Measurements from ENCODE around the gene SNX1.
A peak's percentile ranks its signal among the peaks of the same experiment; 100 is the strongest.
"Not testable (repeated sequence)": the region's sequence is repeated elsewhere in the genome, so short reads cannot be mapped to it uniquely, and the experiment has no call there.

The SNX1 gene, protein sequence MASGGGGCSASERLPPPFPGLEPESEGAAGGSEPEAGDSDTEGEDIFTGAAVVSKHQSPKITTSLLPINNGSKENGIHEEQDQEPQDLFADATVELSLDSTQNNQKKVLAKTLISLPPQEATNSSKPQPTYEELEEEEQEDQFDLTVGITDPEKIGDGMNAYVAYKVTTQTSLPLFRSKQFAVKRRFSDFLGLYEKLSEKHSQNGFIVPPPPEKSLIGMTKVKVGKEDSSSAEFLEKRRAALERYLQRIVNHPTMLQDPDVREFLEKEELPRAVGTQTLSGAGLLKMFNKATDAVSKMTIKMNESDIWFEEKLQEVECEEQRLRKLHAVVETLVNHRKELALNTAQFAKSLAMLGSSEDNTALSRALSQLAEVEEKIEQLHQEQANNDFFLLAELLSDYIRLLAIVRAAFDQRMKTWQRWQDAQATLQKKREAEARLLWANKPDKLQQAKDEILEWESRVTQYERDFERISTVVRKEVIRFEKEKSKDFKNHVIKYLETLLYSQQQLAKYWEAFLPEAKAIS

DNA sequence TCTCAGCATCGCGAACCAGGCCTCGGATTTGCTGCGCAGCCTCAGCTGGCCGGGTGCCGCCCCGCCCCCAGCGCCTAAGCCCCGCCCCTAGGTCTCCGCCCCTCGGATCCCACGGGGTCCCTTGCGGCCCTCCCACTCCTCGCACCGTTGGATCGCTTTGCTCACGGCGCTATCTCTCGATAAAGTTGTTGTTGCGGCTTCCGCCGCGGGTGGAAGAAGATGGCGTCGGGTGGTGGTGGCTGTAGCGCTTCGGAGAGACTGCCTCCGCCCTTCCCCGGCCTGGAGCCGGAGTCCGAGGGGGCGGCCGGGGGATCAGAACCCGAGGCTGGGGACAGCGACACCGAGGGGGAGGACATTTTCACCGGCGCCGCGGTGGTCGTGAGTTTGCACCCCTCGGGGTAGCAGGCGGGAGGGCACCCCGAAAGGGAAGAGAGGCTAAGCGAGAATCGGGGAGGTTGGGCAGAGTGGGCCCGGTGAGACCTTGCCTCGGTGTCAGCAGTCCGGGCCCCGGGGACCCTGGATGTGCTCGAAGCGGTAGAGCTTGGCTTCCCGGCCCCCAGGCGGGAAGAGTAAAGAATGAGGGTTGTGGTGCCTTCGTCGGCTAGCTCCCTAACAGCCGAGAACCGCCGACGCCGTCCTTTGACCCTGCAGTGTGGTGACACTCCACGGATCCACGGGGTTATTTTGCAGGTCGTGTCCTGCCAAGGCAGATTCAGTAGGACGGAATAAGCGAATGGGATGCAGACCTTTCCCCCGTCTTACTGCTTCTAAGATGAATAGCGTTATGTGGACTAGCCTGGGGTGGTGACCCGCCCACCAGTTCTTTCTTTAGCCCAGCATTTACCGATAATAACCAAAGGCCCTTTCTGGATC lies at the start of gene SNX1:
Gene SNX1, plus strand, starts transcription at position 188 of the 873 bp plus-strand sequence. Its CDS starts 32 bp downstream, at position 220.
- DNase-seq (ENCODE audit: low read depth) = peak; percentile 98

DNA sequence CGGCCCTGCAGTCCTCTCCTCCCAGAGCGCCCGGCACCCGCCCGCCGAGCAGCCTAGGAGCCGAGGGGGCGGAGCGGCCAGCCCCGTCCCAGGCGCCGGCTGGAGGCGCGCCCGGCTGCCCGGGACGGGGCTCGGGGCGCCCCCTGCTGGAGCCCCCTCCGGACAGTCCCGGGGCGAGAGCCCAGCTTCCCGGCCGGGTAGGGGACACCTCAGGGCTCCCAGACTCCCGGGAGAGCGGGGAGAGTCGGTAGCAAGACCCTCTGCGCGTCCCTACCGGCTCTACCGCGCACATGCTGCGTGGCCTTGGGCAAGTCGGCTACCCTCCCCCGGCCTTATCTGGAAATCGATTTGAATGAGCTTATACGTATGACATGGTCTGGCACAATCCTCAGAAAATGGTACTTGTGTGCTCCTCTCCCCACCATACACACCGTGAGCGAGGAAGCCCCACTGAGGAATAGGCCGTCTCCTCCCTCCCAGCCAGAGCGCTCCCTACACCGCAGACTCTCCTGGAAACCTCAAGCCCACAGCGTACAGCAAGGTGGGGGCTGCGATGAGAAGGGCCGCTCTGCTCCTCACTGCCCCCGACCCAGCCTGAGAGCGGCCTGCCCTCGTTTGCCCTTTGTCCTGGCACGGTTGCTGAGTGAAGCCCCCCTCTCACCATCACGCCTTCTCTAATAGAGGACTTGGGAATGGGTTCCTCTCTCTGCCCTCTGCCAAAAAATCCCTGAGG lies 49.2 kb upstream of the SNX1 start, which contains the start of gene DAPK2:
Gene DAPK2, minus strand, starts transcription at position 65 of the 733 bp plus-strand sequence. CDS start 6,224 bp downstream, outside the sequence.
- DNase-seq (ENCODE audit: low read depth) = peak; percentile 21

DNA sequence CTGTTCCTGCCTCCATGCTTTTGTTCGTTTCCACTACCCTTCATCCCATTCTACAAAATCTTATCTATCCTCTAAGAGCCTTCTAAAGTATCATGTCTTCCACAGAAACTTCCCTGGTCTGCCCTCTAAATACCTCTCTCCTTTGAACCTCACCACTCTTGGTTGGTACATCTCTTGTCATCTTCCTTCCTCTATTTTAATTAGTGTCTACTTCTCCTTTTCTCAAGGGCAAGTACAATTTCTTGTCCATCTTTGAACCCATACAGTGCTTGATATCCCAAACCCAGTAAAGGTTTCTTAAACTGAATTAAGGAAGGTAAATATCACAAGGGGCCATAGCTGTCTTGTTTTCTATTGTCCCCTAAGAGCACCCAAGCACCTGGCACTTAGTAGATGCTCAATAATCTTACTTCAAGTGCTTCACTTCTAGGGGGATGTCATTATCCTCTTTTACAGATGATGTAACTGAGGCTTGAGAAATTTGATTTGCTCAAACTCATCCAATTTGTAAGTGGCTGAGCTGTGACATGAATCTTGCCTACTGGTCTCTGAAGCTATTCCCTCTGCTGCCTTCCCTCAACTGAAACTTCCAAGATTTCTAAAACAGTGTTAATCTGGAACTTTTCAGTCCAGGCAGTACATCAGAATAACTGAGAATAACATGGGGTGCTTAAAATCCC lies 46.9 kb upstream of the SNX1 start:
- DNase-seq (ENCODE audit: low read depth) = no peak

DNA sequence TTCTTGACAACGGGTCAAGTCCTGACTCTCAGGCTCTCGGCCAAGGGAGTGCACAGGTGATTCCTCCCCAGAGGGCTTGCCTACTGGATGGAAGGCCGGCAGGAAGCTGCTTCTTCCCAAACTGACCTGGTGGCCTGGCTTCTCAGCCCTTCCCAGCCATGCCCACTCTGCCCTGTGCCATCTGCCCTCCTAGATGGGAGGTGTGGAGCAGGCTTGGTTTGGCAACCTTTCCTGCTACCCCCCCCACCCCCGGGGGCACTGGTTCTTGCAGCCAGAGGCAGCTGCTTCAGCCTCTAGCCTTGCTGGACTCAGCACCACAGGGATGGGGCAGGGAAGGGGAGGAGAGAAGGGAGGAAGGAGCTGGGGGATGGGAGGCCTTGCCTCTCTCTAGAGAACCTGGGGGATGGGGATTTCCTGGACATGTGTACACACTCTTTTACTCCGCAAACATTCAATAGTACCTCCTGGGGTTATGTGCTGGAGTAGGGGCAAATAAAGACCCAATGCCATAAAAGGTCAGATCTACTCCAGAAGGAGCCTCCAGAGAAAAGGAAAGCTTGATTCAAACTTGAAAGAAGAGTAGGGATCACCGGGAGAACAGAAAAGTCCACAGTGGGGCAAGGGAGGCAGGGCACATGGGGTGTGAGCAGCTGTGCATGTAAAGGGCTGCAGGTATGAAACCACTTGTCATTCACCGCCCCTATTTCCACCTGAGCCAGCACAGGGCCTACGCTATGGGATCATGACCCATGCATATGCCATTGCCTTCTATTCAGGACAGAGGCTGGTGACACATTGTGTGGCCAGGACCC lies 45.3 kb upstream of the SNX1 start:
- no peak for DNase-seq (ENCODE audit: low read depth)

DNA sequence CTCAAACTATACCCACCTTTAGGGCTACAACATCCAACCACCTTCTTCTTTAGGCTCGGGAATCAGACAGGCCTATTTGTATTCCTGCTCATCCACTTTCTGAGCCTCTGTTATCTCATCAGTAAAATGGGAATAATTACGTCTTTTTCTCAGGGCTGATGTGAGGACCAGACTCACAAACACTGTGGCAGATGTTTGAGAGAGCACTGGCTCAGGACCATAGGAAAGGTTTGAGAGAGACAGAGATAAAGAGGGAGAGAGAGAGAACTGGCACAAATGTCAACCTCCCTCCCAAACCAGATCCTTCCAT lies 44.7 kb upstream of the SNX1 start:
- DNase-seq (ENCODE audit: low read depth) = no peak

DNA sequence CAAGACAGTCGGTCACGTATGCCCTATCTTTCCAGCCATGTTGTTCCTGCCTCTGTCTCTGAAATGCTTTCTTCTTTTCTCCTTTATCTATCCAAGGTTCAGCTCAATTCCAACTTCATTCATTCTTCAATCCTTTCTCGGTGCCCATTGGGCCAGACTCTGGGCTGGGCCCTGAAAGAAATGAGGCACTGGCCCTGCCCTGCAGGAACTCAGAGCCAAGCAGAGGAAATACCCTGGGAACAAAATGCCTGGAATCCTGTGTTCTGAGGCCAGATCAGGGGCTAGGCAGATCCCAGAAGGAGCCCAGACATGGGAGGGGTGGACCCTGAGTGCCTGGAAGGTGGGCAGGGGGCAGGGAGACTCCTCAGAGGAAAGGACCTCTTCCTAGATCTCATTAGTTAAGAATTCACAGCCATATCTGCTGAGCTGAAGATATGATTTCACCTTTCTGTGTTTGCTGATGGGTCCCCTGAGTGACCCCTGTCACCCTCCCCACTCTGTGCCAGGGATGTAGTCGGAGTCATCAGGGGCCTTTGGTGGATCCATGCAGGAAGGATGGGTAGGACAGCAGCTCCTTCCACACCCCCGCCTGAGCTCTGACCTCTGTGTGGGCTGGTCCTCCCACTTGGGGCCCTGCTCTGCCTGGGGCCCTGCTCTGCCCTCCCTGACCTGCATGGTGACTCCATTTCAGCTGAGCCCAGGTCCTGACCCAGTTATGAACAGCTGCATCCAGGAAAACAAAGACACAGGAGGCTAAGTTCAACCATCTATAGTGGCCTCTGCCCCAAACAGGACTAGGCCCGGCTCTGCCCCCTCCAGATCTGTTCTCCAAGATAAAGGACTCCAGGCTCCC lies 44.1 kb upstream of the SNX1 start:
- DNase-seq (ENCODE audit: low read depth) = no peak

DNA sequence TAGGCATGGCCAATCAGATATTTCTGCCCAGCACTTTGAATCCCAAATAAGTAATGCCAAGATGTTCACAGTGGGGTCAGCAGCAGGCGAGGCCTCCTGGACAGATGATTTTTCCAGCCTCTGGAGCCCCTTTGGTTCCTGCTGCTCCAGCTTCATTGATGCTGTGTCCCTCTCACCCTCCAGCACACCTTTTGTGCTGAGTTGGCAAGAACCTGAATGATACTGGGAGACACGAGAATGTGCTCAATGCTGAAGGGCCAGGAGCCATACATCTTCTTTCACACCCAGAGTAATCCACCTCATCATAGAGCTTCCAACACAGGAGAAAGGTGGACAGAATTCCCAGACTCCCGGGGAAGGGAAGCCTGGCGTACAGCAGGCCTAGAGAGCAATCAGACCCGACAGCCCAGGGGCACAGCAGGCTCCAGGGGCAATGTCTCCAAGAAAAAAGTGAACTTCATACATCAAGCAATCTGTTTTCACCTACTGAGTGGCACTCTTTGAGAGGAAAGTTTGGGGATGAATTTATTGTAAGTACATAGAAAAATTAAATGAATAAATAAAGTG lies 42.8 kb upstream of the SNX1 start:
- no peak for DNase-seq (ENCODE audit: low read depth)

DNA sequence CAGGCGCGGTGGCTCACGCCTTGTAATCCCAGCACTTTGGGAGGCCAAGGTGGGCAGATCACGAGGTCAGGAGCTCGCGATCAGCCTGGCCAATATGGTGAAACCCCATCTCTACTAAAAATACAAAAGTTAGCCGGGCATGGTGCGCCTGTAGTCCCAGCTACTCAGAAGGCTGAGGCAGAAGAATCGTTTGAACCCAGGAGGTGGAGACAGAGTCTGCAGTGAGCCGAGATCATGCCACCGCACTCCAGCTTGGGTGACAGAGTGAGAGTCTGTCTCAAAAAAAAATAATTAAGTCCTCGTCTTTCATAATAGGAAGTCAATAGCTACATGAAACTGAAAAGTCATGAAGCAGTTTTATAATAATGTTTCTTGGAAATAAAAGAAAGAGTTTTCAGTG lies 42.1 kb upstream of the SNX1 start:
- DNase-seq (ENCODE audit: low read depth) = not testable (repeated sequence)

DNA sequence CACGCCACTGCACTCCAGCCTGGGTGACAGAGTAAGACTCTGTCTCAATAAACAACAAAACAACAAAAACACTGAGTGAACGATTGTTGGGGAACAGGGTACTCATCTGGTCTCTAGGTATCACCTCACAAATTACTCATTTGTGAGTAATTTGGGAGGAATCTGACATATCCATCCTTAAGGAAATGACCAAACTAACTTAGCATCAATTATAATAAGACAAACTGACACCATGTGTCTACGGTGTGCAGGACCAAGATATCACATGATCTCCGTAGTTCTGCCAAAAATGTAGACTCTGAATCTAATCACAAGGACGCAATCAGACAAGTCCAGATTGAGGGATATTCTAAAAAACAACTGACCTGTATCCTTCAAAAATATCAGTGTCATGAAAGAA lies 37.5 kb upstream of the SNX1 start:
- no peak for DNase-seq (ENCODE audit: low read depth)

DNA sequence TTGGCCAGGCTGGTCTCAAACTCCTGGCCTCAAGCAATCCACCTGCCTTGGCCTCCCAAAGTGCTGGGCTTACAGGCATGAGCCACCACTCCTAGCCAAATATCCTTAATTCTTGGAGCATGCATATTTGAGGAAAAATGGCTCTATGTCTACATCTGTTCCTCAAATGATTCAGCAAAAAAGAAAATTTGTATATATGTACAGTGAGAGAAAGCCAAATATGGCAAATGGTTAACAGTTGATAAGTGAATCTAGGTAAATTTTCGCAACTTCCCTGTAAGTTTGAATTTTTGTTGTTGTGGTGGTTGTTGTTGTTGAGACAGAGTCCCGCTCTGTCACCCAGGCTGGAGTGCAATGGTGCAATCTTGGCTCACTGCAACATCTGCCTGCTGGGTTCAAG lies 36.7 kb upstream of the SNX1 start:
- not testable (repeated sequence) for DNase-seq (ENCODE audit: low read depth)

DNA sequence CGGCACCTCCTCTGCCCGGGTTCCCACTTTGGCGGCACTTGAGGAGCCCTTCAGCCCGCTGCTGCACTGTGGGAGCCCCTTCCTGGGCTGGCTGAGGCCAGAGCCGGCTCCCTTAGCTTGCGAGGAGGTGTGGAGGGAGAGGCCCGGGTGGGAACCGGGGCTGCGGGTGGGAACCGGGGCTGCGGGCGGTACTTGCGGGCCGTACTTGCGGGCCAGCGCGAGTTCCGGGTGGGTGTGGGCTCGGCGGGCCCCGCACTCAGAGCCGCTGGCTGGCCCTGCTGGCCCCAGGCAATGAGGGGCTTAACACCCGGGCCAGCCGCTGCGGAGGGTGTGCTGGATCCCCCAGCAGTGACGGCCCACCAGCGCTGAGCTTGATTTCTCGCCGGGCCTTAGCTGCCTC lies 35.1 kb upstream of the SNX1 start:
- DNase-seq (ENCODE audit: low read depth) = no peak

DNA sequence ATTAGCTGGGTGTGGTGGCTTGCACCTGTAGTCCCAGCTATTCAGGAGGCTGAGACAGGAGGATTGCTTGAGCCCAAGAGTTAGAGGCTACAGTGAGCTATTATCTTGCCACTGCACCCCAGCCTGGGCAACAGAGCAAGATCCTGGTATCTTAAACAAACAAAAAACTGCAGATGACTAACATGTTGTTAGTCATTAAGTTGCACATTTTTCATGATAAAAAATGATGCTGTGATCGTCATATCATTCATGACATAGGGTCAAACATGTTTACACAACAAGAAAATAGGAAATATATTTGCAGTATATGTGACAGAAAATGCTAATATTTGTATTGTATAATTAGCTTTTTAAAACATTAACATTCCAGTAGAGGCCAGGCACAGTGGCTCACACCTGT lies 29.3 kb upstream of the SNX1 start:
- DNase-seq (ENCODE audit: low read depth) = no peak

DNA sequence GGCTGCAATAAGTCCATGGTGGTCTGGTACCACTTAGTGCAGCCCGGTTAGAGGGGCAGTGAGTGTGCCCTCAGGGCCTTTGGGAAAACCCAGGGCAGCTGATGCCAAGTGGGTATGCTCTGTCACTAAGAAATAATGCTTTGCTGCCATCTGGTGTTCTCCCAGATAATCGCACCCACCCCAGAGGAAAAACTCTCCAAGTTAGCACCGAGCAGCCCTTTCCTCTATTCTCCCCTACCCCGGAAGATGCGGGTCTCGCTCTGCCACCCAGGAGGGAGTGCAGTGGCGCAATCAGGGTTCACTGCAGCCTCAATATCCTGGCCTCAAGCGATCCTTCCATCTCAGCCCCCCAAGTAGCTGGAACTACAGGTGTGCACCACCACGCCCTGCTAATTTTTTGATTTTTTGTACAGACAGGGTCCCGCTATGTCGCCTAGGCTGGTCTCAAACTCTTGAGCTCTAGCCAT lies 28.2 kb upstream of the SNX1 start:
- peak; percentile 53 for DNase-seq (ENCODE audit: low read depth)

DNA sequence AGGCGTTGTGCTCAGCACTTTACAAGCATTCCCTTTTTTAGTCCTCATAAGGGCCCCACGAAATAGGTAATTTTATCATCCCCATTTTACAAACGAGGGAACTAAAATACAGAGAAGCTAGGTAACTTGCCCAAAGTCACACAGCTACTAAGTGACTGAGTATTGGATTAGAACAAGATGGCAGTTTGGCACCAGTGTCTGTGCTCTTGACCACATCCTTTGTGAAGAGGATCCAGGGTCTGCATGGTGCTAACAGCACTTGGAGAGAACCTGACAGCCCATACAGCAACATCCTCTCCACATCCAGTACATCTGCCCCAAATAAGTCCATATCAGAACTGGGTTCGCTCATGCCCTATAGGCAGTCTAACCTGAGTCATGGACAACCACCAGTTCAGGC lies 27.6 kb upstream of the SNX1 start:
- DNase-seq (ENCODE audit: low read depth) = no peak

DNA sequence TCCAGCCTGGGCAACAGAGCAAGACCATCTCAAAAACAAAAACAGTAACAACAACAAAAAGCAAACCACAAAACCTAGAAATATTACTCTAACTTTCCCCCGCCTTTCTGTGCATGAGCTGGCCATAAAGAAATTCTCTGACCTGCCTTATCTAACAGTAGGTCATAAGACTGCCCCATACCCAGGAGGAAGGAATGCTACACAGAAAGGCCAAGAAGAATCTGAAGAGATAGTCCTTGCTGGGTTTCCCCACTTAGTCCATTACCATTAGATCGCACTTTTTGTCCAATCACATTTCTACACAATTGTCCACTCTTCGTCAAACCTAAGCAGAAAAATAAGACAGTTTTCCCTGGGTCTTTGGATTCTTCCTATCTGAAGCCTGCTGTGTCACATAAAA lies 25.7 kb upstream of the SNX1 start:
- no peak for DNase-seq (ENCODE audit: low read depth)

DNA sequence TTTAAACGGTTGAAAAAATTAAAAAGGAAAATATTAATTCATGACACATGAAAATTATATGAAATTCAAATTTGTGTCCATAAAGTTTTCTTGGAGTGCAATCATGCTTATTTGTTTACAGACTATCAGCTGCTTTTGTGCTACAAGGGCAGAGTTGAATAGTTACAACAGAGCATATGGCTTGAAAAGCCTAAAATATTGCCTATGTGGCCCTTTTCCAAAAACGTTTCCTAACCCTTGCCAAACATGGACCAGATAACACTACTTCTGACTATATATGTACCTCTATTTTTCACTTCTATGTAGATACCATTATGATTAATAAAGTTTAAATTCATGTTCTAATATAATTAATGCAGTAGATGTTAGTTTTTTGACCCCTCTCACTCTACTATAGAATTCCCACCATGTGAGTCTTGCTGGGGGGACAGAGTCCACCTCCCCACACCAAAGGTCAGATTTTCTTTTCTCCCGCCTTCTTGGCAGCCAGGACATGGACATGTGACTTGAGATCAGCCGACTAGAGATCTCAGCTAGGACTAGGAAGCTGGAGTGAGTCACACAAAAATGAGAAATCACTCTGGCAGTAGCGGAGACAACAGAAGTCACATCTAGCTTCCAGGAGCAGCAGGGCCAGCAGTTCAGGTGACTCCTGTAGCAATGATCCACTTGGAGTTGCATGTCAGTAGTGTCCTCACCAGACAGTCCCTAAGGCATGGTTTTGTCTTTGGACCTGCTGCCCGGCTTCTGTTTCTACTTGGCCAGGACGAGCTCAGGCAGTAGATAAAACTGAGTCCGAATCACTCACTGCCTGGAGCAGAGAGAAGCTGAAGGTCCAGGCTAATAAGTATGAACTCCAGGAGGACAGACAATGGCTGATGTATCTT lies 24.6 kb upstream of the SNX1 start:
- no peak for DNase-seq (ENCODE audit: low read depth)

DNA sequence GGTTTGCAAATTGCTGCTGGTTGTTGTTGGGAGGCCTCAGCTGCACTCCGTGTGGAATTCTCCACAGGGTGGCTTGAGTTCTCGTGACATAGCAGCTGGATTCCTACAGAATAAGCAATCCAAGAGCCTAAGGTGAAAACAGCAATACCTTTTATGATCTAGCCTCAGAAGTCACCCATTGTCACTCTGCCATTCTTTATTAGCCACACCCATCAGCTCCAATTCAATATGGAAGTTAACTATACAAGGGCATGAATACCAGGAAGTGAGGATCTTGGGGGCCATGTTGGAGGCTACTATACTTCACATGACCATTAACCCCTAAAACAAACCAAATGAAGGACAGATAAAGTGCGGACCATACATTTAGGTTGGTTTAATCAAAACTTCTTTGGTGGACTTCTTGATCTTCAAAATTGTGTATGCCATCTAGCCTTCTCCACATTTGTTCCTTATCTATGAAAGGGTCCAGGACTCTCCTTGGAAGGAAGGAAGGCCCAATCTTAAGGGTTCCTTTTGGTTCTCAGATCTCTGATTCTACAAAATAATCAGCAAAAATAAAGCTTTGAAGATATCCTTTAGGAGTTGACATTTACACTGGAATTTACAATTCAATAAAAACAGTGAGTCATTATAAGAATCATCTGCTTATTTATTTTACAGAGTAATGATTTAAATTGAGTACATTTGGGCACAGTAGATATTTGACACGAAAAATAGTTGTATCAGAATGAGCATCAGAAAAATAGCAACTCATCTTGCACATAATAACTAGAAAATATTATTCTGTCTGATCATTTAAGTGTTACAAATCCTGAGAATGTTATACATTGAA lies 23.6 kb upstream of the SNX1 start:
- DNase-seq (ENCODE audit: low read depth) = no peak

Data from stimulated activated CD8-positive, alpha-beta memory T cell treated with anti-CD3 and anti-CD28 coated beads, Interleukin-15, amount 100 ng/mL, for 1 hour (primary cell).